ENCODE data around the gene RGS7. TPM values are rescaled to one million over a fixed set of nuclear protein-coding genes. Genes with fewer than 3 reads are reported as not detected.
"Not testable (repeated sequence)": the region's sequence is repeated elsewhere in the genome, so short reads cannot be mapped to it uniquely, and the experiment has no call there.

RGS7 gene
- total RNA-seq, 1 donor from 2014 or later = not detected

DNA sequence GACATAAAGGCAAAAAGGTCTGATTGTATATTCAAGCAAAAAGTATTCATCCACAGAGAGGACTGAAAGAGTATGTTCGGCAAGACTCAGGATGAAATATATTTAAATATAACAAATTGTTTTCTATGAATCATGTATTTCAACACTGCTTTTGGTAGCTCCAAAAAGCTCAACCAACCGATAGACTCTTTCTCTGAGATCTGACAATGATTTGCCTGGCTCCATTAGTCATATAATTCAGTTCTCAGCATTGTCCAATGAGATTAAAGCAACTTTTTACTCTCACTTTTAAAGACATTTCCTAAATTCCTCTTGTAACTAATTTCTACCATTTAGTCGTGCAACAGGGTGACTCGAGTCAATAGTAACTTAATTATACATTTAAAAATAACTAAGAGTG lies 426.0 kb downstream of the RGS7 start:
- intact Hi-C loops (cut with micrococcal nuclease) = no loop called here

DNA sequence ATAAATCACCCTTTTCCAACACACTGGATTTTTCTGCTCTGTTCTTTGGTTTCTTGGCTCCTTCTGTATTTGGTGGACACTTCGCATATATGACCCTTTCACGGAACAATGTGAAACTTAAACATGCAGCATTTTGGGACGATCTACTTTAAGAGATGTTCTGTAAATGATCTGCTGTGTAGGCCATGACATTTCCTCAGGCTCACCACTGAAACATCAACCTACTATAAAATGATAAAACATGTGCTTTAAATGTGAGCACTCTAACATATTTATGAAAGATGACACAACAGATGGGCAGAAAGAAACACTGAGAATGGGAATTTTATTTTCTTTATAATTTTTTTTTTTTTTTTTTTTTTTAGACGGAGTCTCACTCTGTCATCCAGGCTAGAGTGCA lies 428.7 kb downstream of the RGS7 start:
- intact Hi-C loops (cut with micrococcal nuclease) = no loop called here

DNA sequence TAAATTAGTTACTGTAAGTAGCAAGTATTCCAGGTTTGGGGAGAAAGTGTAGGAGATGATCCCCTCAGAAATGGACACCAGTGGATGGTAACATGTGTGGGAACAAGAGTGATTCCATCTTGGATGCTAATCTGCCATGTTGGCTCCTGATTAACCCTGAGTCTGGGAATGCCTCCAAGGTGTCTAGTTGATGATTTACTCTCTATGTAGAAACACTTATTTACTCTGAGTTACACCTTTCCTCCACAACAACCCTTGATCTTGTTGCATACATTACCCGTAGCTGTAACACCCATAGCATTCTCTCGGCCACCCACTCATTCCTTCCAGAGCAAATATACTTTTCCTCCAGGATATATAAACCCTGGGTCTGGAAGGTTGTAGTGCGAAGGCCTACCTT lies 429.2 kb downstream of the RGS7 start:
- intact Hi-C loops (cut with micrococcal nuclease) = no loop called here

DNA sequence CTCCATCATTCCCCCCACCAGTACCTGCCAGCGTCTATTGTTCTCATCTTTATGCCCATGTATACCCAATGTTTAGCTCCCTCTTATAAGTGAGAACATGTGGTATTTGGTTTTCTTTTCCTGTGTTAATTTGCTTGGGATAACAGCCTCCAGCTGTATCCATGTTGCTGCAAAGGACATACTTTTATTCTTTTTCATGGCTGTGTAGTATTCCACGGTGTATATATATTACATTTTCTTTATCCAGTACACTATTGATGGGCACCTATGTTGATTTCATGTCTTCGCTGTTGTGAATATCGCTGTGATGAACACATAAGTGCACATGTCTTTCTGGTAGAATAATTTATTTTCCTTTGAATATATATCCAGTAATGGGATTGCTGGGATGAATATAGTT lies 431.7 kb downstream of the RGS7 start:
- intact Hi-C loops (cut with micrococcal nuclease) = no loop called here

DNA sequence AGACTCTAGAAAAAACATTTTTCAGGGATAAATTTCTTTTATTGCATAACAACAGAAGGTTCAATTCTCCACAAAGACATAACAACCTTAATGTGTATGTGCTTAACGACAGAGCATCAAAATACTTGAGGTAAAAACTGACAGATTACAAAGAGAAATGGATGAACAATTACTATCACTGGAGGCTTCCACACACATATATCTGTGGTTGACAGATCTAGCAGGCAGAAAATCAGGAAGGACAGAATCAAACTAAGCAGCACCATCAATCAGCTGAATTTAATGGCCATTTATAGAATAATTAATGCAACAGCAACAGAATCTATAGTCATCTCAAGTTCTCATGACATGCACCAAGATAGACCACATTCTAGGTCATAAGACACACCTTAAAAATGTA lies 439.0 kb downstream of the RGS7 start:
- intact Hi-C loops (cut with micrococcal nuclease) = no loop called here

DNA sequence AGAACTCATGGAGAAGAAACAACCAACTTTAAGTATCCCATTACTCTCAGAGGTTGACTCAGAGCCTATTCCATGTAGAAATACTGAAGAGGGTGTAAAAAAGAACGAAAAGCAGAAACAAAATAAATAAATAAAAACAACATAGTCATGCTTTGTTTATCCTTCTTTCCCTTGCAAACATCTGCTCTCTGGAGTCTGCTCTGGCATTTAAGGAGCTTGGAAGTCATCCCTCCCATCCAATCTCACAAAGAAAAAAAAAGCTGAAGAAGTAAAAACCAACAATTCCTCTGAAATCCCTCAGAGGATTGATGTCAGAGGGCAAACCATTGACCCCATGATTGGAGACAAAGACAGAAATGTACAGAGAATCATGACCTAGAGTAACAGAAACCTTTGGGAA lies 442.5 kb downstream of the RGS7 start:
- intact Hi-C loops (cut with micrococcal nuclease) = no loop called here

DNA sequence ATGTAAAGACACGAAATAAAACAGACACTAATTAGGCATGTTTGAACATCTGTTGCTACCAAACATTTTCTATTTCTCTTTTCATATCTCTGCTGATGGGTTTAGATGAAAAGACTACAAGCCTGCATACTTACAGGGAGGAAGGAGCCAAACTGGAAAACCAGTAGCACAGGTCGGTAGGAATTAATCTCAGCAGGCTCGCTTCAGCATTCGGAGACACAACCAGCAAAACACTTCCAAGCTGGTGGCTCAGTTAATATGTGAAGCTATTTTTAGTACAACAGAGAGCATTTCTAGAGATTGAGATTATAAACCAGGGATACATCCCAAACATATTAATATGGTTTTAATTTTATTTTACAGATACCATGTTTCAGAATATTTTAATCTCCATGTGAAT lies 444.2 kb downstream of the RGS7 start:
- intact Hi-C loops (cut with micrococcal nuclease) = no loop called here

DNA sequence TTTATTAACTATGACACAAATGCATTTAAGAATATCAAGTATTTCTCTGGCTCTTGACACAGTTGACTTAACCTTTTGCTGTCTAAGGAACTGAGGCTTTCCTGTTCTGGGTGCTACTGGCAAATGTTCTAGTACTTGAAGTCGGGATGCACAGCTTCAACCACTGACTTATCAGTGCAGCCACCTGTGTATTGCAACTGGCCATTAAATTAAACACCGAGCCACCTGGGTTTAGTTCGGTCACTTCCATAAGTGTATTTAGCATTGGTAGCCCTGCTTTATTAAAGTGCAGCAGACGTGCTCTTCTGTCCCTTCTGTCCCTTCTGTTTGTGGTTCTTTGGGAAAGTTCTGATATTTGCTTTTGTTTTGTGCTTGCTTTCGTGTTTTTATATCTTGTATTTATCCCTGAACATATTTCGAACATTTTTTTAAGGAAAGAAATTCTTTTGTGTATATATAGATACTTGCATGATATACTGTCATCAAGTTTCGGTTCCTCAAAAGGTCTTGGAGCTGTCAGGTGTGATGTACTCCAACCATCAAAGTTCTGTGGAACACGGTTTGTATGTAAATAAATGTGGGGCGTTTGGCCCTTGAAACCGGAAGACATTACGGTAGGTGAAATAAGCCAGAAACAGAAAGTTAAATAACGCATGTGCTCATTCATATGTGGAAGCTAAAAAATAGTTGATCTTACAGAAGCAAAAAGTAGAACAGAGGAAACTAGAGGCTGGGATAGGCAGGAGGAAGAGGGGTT lies 447.1 kb downstream of the RGS7 start:
- intact Hi-C loops (cut with micrococcal nuclease) = no loop called here

DNA sequence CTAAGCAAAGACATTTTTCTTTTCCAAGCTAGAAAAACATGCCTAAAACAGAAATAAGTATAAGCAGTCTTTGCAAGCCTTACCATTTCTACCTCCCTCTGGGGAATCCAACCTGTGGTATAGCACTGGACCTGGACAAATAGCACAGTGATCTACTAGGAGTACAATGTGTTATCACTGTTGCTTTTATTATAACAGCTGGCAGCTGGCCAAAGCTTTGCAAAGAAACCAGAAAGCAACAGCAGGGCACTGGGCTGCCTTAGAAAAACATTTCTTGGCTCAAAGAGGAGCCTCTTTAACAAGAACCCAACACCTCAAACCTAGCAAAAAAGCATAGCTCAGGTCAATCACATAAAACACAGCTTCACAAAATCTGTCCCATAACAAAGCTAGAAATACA lies 450.5 kb downstream of the RGS7 start:
- intact Hi-C loops (cut with micrococcal nuclease) = no loop called here

DNA sequence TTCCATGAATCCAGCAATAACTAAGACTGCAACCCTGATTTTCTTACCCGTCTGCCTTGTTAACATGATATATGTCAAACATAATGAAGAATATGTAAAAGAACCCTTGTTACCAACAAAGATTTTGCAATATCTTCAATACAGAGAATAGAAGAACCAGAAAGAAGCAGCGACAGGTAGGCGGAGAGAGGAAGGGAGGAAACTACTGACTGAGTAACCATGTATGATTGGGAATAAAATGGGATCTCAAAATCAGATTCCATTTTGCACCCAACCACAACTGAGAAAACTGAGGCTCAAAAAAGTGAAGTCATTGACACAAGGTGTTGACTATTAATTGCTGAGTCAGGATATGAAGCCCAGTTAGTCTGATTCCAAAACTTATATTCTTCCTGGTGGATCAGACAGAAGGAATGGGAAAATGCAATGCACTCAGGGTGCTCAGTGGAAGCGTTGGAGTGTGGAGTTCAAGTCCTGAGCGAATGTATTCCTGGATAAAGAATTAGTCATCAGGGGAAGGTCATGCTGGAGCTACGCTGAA lies 451.7 kb downstream of the RGS7 start:
- intact Hi-C loops (cut with micrococcal nuclease) = no loop called here

DNA sequence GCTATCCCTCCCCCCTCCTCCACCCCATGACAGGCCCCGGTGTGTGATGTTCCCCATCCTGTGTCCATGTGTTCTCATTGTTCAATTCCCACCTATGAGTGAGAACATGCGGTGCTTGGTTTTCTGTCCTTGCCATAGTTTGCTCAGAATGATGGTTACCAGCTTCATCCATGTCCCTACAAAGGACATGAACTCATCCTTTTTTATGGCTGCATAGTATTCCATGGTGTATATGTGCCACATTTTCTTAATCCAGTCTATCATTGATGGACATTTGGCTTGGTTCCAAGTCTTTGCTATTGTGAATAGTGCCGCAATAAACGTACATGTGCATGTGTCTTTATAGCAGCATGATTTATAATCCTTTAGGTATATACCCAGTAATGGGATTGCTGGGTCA lies 461.6 kb downstream of the RGS7 start:
- intact Hi-C loops (cut with micrococcal nuclease) = not testable (repeated sequence)

DNA sequence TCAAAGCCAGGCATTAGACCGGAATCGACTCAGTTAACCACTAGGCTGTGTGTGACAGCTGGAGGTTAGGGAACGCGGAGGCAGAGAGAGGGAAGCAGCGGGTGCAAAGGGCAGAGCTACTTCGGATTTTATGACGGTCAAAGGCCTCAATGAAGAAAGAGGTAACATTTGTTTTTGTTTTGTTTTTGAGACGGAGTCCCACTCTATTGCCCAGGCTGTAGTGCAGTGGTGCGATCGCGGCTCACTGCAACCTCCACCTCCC lies 468.3 kb downstream of the RGS7 start:
- intact Hi-C loops (cut with micrococcal nuclease) = loop anchor here (2.0 kb wide), 1 partner anchor 598 kb away; no protein-coding TSS in a partner anchor

DNA sequence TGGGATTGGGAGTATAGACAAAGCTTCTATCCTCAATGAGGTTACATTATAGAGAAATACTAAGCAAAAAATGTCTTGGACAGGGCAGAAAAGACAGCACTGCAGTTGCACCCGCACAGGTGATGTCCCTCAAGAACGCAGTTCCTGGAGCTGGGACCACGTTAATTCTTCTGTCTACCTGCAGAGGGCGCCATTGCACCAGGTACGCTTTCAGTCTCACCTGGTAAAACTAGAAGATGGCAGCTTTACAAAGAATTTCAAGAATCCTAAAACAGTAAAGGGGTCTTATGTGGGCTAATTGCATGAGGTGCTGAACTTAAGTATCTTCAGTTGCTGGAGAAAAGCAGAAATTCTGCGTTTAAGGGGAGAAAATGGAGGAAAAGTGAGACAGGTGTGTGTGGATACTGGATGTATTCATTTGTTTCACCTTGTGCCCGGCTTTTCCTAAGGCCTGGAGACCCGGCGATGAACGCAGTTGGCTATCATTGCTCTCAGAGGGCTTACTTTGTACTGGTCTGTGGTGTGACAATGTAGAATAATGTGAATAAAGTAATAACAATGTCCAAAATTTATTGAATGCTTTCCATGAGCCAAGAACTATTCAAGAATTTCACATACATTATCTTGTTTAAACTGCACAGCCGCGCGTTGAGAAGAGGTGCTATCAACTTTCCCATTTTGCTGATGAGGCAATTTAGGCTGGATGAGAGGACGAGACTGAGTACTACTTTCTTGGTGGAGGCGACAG lies 468.8 kb downstream of the RGS7 start:
- intact Hi-C loops (cut with micrococcal nuclease) = loop anchor here (2.0 kb wide), 1 partner anchor 599 kb away; no protein-coding TSS in a partner anchor

DNA sequence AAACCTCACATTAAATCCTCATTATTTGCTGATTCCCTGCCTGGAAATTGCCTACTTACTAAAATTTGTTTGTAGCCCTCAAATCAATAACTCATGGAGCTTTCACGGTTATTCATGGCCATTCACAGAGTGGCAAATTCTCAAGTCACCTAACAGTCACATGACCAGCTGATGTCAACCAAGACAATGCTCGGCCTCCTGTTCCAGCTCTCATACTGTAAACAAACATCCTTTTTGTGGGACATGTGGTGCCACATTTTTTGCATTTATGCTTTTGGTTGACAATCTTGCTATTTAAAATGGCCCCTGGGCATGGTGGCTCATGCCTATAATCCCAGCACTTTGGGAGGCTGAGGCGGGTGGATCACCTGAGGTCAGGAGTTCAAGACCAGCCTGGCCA lies 473.5 kb downstream of the RGS7 start:
- intact Hi-C loops (cut with micrococcal nuclease) = no loop called here

DNA sequence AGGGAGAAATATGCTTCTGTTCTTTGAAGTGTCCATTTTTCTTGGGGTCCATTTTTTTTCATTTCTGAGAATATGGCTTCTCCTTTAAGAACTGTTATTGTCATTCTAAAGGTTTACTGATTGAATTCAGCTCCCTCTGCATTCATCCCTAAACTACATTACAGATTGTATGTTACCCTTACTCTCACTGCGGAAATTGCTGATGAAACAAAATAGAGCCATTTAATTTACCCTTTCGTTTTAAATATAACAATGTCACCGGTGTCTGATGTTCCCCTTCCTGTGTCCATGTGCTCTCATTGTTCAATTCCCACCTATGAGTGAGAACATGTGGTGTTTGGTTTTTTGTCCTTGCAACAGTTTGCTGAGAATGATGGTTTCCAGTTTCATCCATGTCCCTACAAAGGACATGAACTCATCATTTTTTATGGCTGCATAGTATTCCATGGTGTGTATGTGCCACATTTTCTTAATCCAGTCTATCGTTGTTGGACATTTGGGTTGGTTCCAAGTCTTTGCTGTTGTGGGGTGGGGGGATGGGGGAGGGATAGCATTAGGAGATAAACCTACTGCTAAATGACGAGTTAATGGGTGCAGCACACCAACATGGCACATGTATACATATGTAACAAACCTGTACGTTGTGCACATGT lies 474.2 kb downstream of the RGS7 start:
- intact Hi-C loops (cut with micrococcal nuclease) = not testable (repeated sequence)

DNA sequence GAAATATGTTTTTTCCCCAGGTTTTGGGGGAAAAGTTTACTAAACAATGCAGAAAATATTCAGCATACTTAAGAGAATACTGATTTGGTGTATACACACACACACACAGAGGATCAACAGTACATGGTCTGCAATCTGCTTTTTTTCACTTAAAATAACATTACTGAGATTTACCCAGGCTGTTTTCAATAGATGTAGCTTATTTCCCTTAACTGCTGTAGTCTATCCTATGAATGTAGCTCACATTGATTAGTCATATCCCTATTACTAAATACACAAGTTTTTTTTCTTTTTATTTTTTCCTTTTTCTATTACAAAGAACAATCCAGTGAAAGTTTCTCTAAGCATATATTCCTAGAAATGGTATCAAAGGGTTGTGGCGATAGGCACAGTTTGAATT lies 478.4 kb downstream of the RGS7 start:
- intact Hi-C loops (cut with micrococcal nuclease) = no loop called here

DNA sequence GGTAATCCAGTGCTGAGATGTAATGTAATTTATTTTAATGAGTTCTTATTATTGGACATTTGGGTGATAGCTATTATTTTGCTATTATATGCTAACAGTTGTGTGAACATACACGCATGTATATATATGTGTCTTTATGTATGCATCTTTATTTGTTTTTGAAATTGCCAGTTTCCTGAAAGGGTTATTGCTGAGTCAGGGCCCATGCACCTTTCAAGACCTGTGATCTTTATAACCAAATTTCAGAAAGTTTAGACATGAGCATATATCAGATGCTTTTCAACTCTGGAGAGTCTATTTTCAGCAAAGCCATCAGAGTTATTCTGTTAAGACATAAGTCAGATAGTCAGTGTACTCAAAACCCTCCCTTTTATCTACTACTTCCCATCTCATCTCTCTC lies 479.4 kb downstream of the RGS7 start:
- intact Hi-C loops (cut with micrococcal nuclease) = no loop called here

DNA sequence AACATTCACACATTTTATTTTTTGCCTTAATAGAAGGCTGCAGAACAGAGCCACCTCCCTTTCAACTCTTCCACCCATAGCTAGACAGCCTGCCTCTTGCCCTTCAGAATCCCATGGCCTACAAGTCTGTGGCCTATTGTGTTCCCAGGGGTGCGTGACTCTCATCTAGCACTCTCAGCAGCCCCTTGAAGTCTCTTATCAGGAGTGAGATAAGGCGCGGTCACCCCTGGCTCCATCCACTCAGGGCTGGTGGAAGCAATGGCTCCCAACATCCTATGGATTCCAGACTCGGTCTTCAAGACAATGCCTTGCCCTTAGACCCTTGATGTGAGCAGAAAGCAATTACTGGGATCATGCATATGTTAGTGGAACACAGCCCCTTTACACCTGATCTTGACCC lies 480.9 kb downstream of the RGS7 start:
- intact Hi-C loops (cut with micrococcal nuclease) = no loop called here

DNA sequence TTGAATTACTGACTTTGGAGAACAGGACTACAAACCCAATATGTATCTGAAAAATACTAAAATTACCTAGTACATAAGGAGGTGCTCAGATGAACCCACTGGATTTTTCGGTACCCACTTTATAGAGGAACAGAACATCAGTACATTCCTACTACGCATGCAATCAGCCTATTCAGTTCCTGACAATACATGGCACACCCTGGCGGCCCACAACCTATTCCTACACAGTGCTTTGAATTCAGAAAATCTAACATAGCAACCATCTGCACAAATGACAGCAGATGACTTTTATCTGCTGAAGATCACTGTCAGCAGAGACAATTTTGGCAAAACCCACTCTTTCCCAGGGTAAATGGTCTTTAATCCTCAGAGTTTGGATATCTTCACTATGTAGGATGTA lies 487.9 kb downstream of the RGS7 start:
- intact Hi-C loops (cut with micrococcal nuclease) = no loop called here

DNA sequence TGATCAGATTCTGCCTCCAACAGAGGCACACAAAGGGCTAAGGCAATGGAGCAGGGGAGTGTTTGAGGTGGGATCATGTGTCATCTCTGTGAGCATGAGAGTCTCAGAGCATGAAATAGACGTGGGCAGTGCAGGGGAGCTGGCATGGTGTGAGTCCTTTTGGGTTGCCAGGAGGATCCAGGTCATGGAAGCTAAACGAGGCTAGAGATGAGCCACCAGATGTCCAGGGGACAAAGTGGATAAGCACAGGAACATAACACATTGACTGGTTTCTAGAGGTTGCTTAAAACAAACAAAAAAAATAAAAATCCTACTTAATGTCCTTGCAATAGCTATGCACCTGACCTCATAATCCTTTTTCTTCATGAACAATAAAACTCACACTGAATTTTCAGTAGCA lies 490.3 kb downstream of the RGS7 start:
- intact Hi-C loops (cut with micrococcal nuclease) = no loop called here

DNA sequence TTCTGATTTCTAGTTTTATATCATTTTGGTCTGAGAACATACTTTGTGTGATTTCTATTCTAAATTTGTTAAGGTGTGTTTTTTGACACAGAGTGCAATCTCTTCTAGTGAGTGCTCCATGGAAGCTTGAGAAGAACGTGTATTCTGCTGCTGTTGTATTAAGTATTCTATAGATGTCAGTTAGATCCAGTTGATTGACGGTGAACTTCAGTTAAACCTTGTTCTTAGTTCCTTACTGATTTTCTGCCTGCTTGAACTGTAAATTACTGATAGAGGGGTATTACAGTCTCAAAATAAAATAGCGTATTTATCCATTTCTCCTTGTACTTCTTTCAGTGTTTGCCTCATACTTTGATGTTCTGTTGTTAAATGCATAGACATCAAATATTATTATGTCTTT lies 497.0 kb downstream of the RGS7 start:
- intact Hi-C loops (cut with micrococcal nuclease) = no loop called here

DNA sequence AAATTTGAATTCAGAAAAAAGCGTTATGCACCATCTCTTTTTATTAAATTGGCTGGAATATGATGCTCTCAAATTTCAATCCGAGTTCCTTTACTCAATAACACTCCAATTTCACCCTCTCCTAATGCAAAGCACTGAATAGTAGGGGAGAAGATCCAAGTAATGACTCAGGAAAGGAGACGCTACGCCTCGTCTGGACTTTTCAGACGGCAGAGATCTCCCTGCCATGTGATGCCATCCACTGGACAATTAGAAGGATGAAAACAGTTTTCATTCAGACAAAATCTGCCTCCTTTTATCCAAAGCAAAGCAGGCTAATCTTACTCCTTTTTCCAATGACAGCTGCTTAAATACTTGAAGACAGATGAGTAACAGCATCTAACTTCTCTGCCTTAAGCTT lies 502.6 kb downstream of the RGS7 start:
- intact Hi-C loops (cut with micrococcal nuclease) = no loop called here

All from T-helper 1 cell treated with Interleukin-12 subunit alpha and Interleukin-12 subunit beta and Interleukin-4 antibody, amounts not matched to agents 30 ng/mL and 1 ng/mL, for 36 hours (primary cell).